Caco-2 (cell line): ENCODE measurements around the gene RPP25L. TPM values are rescaled to one million over a fixed set of nuclear protein-coding genes. Genes with fewer than 3 reads are reported as not detected.

Experiments used
- BruUV-seq: library from RNA; stranded (reverse); fragments of 400-500 nt; replicated peaks from 2 replicates; lab custom pipeline; 2021; lab: Mats Ljungman, UMichigan
- CTCF ChIA-PET: fragments of 300-600 bp; sonication (Branson Sonifier 250); formaldehyde crosslinking; loops from one replicate; lab custom pipeline; 2022; ENCODE audit warnings: antibody characterized with exemption; lab: Charles Lee
- POLR2A ChIA-PET: fragments of 300-600 bp; sonication (Branson Sonifier 250); formaldehyde crosslinking; loops from one replicate; lab custom pipeline; 2022; ENCODE audit warnings: antibody characterized with exemption; lab: Charles Lee
- DNase-seq, 2 experiments: peaks; one replicate each; pipeline versions ENCODE4 v3.0.0 to v3.0.0-alpha.2; 2020 to 2022
- H3K27me3 ChIP-seq: replicated peaks from 2 replicates; pipeline ENCODE4 v1.6.0; 2011; ENCODE audit warnings: low read length; ENCODE audit not compliant: control insufficient read depth, insufficient read depth
- H3K36me3 ChIP-seq: 2 replicates; pipeline ENCODE4 v1.5.1; 2011; ENCODE audit warnings: low read length; ENCODE audit not compliant: control insufficient read depth, insufficient read depth
- H3K4me1 ChIP-seq: fragments of 250-450 bp; sonication (Bioruptor Pico); 2 replicates; pipeline ENCODE4 v1.5.1; 2020; ENCODE audit warnings: mild to moderate bottlenecking
- H3K4me3 ChIP-seq: 2 replicates; pipeline ENCODE4 v1.5.1; 2011; ENCODE audit warnings: low read depth, mild to moderate bottlenecking, control low read depth, low read length
- H3K9me3 ChIP-seq: fragments of 250-450 bp; sonication (Bioruptor Pico); 2 replicates; pipeline ENCODE4 v1.5.1; 2020; ENCODE audit warnings: mild to moderate bottlenecking, moderate library complexity
- H3K27ac Mint-ChIP-seq: one replicate; pipeline ENCODE4 v1.8.0; 2022; ENCODE audit warnings: mixed read lengths; ENCODE audit not compliant: unreplicated experiment
- H3K27me3 Mint-ChIP-seq: one replicate; pipeline ENCODE4 v1.8.0; 2022; ENCODE audit warnings: mixed read lengths; ENCODE audit not compliant: insufficient read depth, unreplicated experiment
- H3K36me3 Mint-ChIP-seq: one replicate; pipeline ENCODE4 v1.8.0; 2022; ENCODE audit warnings: mild to moderate bottlenecking, mixed read lengths; ENCODE audit not compliant: insufficient read depth, unreplicated experiment
- H3K4me1 Mint-ChIP-seq: one replicate; pipeline ENCODE4 v1.8.0; 2022; ENCODE audit warnings: low read depth, mixed read lengths; ENCODE audit not compliant: unreplicated experiment
- H3K4me3 Mint-ChIP-seq: one replicate; pipeline ENCODE4 v1.8.0; 2022; ENCODE audit warnings: mild to moderate bottlenecking, moderate library complexity, mixed read lengths; ENCODE audit not compliant: unreplicated experiment
- H3K9me3 Mint-ChIP-seq: one replicate; pipeline ENCODE4 v1.8.0; 2022; ENCODE audit warnings: mixed read lengths; ENCODE audit not compliant: unreplicated experiment
- CTCF ChIP-seq, 2 experiments: fragments of 200-600 bp in 1 of 2; IDR thresholded peaks; 1 replicate in 1 of 2; 2 replicates in 1 of 2; pipeline versions ENCODE4 v1.5.1 to v1.8.0; 2011 to 2022; ENCODE audit warnings: antibody characterized with exemption in 1 of 2, control low read depth in 1 of 2, inconsistent platforms in 1 of 2, low read depth in 1 of 2, low read length in 1 of 2, mild to moderate bottlenecking in 1 of 2, moderate library complexity in 1 of 2; ENCODE audit not compliant: insufficient read depth in 1 of 2, severe bottlenecking in 1 of 2, unreplicated experiment in 1 of 2
- intact Hi-C: fragments of 100-400 bp; cut with micrococcal nuclease; formaldehyde crosslinking; loops from one replicate; pipeline ENCODE4 v1.10.0; 2022; ENCODE audit not compliant: unreplicated experiment
- total RNA-seq: library from RNA; stranded (reverse); gene quantifications from 2 replicates; pipeline ENCODE4 v1.2.3, GENCODE V29; 2022

The RPP25L gene
- total RNA-seq, 1 experiment from 2014 or later = 27.4 TPM

GRCh38 chr9:34570809-34571480 lies 41.0 kb downstream of the RPP25L start:
- Mint-ChIP-seq H3K4me1 (no peaks in the 10 kb centered on the region), H3K27me3 (peaks cover 6% of the 10 kb centered on the region), H3K9me3 (no peaks in the 10 kb centered on the region), H3K27ac (no peak overlapping the region), H3K4me3 (no peak overlapping the region), H3K36me3 (no peaks in the 10 kb centered on the region)
- ChIA-PET POLR2A (no interaction called here), CTCF (interaction anchor here (1.6 kb wide), 1 partner anchor 20 kb away, joined by 7 read pairs; no protein-coding TSS in a partner anchor)
- no peak for DNase-seq
- Histone ChIP-seq H3K4me1 (no peaks in the 10 kb centered on the region), H3K36me3 (no peaks in the 10 kb centered on the region), H3K4me3 (no peak overlapping the region), H3K9me3 (no peaks in the 10 kb centered on the region), H3K27me3 (no peaks in the 10 kb centered on the region; the same call in 1 of the 2 replicates)
- intact Hi-C loops = no loop called here
- no peak for TF ChIP-seq CTCF (IDR thresholded peaks at IDR 0.05; ENCODE audit: insufficient read depth in 1 of 2, low read depth in 1 of 2, low read length in 1 of 2, severe bottlenecking in 1 of 2, unreplicated experiment in 1 of 2)
- BruUV-seq = no TSS peak

- Mint-ChIP-seq H3K4me1 (no peaks in the 10 kb centered on the region), H3K4me3 (no peak overlapping the region), H3K27me3 (peaks cover 6% of the 10 kb centered on the region), H3K36me3 (no peaks in the 10 kb centered on the region), H3K27ac (no peak overlapping the region), H3K9me3 (no peaks in the 10 kb centered on the region)
- Histone ChIP-seq H3K4me3 (no peak overlapping the region), H3K36me3 (no peaks in the 10 kb centered on the region), H3K4me1 (no peaks in the 10 kb centered on the region), H3K9me3 (no peaks in the 10 kb centered on the region), H3K27me3 (no peaks in the 10 kb centered on the region; the same call in 1 of the 2 replicates)
- POLR2A ChIA-PET = no interaction called here
- DNase-seq = no peak
- CTCF ChIA-PET = interaction anchor here (1.6 kb wide), 1 partner anchor 21 kb away, joined by 7 read pairs; no protein-coding TSS in a partner anchor
- intact Hi-C loops = no loop called here
- BruUV-seq = no TSS peak
- TF ChIP-seq CTCF (IDR thresholded peaks at IDR 0.05; ENCODE audit: insufficient read depth in 1 of 2, low read depth in 1 of 2, low read length in 1 of 2, severe bottlenecking in 1 of 2, unreplicated experiment in 1 of 2) = no peak
Observed at GRCh38 chr9:34570376-34570775, 41.5 kb downstream of the RPP25L start.

GRCh38 chr9:34568774-34569173 lies 43.1 kb downstream of the RPP25L start:
- H3K36me3 ChIP-seq = no peaks in the 10 kb centered on the region
- no peaks in the 10 kb centered on the region for H3K9me3 Mint-ChIP-seq
- H3K4me1 Mint-ChIP-seq = no peaks in the 10 kb centered on the region
- H3K27me3 Mint-ChIP-seq = peaks cover 6% of the 10 kb centered on the region
- no TSS peak for BruUV-seq
- ChIA-PET POLR2A (no interaction called here), CTCF (no interaction called here)
- intact Hi-C loops = no loop called here
- no peak overlapping the region for H3K4me3 ChIP-seq
- H3K27me3 ChIP-seq = no peaks in the 10 kb centered on the region; the same call in 1 of the 2 replicates
- no peak overlapping the region for H3K27ac Mint-ChIP-seq
- TF ChIP-seq CTCF (IDR thresholded peaks at IDR 0.05; ENCODE audit: insufficient read depth in 1 of 2, low read depth in 1 of 2, low read length in 1 of 2, severe bottlenecking in 1 of 2, unreplicated experiment in 1 of 2) = no peak
- no peaks in the 10 kb centered on the region for H3K36me3 Mint-ChIP-seq
- no peak for DNase-seq
- H3K4me1 ChIP-seq = no peaks in the 10 kb centered on the region
- H3K9me3 ChIP-seq = no peaks in the 10 kb centered on the region
- H3K4me3 Mint-ChIP-seq = no peak overlapping the region
